ENCODE measurements around the gene SPO11. TPM values are rescaled to one million over a fixed set of nuclear protein-coding genes. Genes with fewer than 3 reads are reported as not detected.

The SPO11 gene
- total and polyA plus RNA-seq, 9 of the 15 experiments (the other 6 are each of a cell fraction or from before 2014, with no cell fraction given) = not detected

GRCh38 chr20:57306747-57307146 lies 22.9 kb upstream of the SPO11 start:
- no peaks in the 10 kb centered on the region; the same call in 1 of the 2 replicates for H4K20me1 ChIP-seq (replicated peaks; ENCODE audit: control insufficient read depth, insufficient read depth, low read length)
- ChIA-PET POLR2A (interaction anchor here (1.8 kb wide), 1 partner anchor 13 kb away, joined by 3 read pairs; no protein-coding TSS in a partner anchor), CTCF (ENCODE audit: low intra/inter-chr PET ratio) (no interaction called here)
- intact Hi-C loops (cut with micrococcal nuclease) (no loop called here), in situ Hi-C loops (cut with MboI) (no loop called here)
- no peak overlapping the region for H2AFZ ChIP-seq (ENCODE audit: low read depth, low read length)
- H3K9ac ChIP-seq (ENCODE audit: insufficient read depth in 1 of 2, low read depth in 2 of 2, low read length in 2 of 2) = no peak overlapping the region
- no TSS peak for BruUV-seq (replicated peaks)
- no peaks in the 10 kb centered on the region for H3K9me3 ChIP-seq (replicated peaks; ENCODE audit: control insufficient read depth, insufficient read depth, low read depth, low read length)
- no peaks in the 10 kb centered on the region for H3K36me3 ChIP-seq (ENCODE audit: control insufficient read depth, insufficient read depth, low read length)
- H3K4me2 ChIP-seq (ENCODE audit: insufficient read depth, low read length) = no peak overlapping the region
- FAIRE-seq = no peak
- H3K4me3 ChIP-seq = no peak overlapping the region
- WGBS (ENCODE audit: insufficient coverage, low coverage, missing lambda C conversion rate) = 0% methylated on average over 5 of the region's 5 CpGs
- no peaks in the 10 kb centered on the region for H3K79me2 ChIP-seq (ENCODE audit: control insufficient read depth, insufficient read depth, low read length)
- H3K27me3 ChIP-seq (ENCODE audit: control insufficient read depth in 2 of 2, insufficient read depth in 2 of 2, low read length in 2 of 2) = peaks cover 20 to 52% of the 10 kb centered on the region in 2 experiments
- no peaks in the 10 kb centered on the region for H3K9me1 ChIP-seq (ENCODE audit: control insufficient read depth, insufficient read depth, low read length)
- H3K27ac ChIP-seq (ENCODE audit: extremely low read depth, low read depth, low read length) = no peak overlapping the region
- DNase-seq (ENCODE audit: extremely low read depth in 1 of 4, low spot score in 3 of 4) = no peak
- H3K4me1 ChIP-seq (replicated peaks in 1 of 2; ENCODE audit: control insufficient read depth in 2 of 2, insufficient read depth in 2 of 2, low read length in 2 of 2) = no peaks in the 10 kb centered on the region
- TF ChIP-seq FOXK1 (CRISPR knock-in tag; IDR thresholded peaks at IDR 0.05; ENCODE audit: borderline replicate concordance) (no peak), ZNF175 (CRISPR knock-in tag; IDR thresholded peaks at IDR 0.05; ENCODE audit: low read depth) (no peak), ZNF740 (CRISPR knock-in tag; IDR thresholded peaks at IDR 0.05) (no peak), ZNF740 (tag; IDR thresholded peaks at IDR 0.05) (no peak), ZNF174 (CRISPR knock-in tag; IDR thresholded peaks at IDR 0.05) (no peak)
- no peak for ATAC-seq
